Skin of body (tissue), 2 donors: ENCODE data around the gene GRIP2. TPM values are rescaled to one million over a fixed set of nuclear protein-coding genes. Genes with fewer than 3 reads are reported as not detected.

Experiments
- DNase-seq: peaks from one replicate; lab custom pipeline; 2025; lab: John Stamatoyannopoulos, UW
- total RNA-seq: library from RNA; depleted of rRNA; stranded (reverse); fragments of >200 nt; gene quantifications from one replicate; pipeline ENCODE4 v1.2.3, GENCODE V29; 2014

The GRIP2 gene
- total RNA-seq, 1 donor from 2014 or later = 2.4 TPM

DNA sequence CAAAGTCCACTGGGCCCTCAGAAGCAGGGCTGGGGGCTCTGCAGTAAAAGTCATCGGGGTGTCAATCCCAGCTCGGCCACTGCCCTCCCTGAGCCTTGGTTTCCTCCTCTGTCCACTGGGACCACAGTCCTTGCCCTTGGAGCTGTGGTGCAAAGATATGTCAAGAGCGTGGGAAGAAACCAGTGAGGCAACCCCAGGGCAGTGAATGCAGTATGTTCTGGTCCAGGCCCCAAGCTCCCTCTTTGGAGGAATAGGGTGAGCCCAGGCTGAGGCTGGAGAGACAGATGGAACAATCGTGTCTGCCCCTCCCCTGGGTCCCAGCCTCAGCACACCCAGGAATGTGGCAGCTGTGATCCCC, 779 bp downstream of the GRIP2 start:
- no peak for DNase-seq

GRCh38 chr3:14538451-14539088, 1.6 kb downstream of the GRIP2 start:
- DNase-seq = no peak

DNA sequence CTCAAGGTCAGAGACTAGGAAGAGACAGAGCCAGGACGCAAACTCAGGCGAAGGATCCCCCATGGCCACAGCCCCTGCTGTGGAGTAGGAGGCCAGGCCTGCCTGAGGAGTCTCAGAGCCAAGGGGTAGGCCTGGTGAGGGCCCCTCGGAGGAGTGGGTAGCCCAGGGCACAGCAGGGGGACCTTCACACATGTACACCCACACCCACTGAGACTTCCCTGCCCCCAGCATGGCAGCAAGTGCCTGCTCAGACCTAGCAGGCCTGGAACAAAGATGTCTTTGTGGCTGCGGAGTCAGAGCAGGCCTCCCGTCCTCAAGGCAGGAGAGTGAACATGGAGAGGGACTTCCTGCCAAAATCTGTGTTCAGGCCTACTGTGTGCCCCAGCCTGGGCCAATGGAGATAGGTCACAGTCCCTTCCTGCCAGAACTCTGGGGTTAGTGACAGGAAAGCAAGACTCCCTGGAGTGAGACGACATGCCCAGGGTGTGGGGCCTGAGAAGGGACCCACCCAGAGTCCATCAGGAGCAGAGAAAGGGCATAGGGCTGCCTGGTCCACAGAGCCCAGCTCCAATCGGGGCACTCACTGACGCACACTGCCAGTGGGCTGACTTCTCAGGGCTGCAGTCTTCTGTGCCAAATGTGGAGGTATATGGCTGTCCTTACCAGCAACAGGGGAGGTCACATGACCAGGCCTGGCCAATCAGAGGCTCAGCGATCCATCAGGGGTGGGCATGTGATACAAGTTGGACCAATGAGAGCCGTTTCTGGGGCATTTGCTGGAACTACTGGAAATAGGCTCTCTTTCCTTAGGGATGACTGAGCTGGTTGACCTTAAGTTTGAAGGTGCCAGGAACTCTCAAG, 2.3 kb downstream of the GRIP2 start:
- no peak for DNase-seq

GRCh38 chr3:14536837-14537589, 3.1 kb downstream of the GRIP2 start:
- no peak for DNase-seq

DNA sequence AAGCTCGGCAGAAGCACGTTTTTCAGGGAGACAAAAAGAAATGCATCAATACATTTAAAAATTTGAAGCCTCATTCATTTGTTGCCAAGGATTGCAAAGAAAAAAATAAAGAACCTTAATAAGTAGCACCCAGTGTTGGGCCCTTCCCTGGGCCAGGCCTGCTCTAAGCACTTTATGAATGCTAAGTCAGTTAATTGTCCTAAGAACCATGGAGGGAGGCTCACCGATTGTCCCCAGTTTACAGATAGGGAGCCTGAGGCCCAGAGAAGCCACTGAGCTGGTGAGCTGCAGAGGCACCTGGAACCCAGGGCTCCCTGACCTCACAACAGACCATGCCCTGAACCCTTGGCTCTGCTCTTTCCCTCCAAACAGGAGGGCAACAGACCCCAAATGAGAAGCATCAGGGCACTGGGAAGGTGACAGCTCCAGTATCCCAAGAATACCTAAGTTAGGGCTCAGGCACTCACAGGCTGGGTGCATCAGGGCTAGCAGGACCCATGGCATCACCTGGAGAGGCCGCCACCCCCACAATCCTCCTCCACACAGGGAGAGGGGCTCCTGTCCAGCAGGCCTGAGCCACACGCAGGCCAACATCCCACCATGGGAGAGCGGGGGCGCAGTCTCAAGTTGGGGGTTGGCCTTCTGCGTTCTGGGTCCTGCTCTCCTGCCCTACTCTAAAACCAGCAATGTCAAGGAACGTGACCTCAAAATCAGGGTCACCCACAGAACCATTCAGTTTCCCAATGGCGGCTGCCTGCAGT, 3.9 kb downstream of the GRIP2 start:
- DNase-seq = no peak

DNA sequence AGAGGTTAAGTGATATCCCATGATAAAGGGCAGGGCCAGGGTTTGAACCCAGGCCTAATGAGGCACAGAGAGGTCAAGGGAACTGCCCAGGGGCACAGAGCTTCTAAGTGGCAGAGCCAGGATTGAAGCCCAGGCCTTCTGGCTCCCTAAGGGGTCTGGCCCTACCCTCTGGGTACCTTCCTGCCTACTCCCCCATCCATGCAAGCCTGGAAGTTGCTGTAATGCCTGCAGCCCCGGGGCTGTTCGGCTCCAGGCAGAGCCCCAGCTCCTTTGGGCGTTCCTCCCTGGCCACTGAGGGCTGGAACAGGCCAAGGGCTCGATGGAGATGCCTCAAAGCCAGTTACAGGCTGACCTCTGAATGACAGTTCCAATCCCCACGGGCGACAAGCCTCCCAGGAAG, 4.5 kb downstream of the GRIP2 start:
- no peak for DNase-seq

GRCh38 chr3:14534516-14535191, 5.5 kb downstream of the GRIP2 start:
- no peak for DNase-seq

GRCh38 chr3:14533457-14533958, 6.6 kb downstream of the GRIP2 start:
- no peak for DNase-seq

DNA sequence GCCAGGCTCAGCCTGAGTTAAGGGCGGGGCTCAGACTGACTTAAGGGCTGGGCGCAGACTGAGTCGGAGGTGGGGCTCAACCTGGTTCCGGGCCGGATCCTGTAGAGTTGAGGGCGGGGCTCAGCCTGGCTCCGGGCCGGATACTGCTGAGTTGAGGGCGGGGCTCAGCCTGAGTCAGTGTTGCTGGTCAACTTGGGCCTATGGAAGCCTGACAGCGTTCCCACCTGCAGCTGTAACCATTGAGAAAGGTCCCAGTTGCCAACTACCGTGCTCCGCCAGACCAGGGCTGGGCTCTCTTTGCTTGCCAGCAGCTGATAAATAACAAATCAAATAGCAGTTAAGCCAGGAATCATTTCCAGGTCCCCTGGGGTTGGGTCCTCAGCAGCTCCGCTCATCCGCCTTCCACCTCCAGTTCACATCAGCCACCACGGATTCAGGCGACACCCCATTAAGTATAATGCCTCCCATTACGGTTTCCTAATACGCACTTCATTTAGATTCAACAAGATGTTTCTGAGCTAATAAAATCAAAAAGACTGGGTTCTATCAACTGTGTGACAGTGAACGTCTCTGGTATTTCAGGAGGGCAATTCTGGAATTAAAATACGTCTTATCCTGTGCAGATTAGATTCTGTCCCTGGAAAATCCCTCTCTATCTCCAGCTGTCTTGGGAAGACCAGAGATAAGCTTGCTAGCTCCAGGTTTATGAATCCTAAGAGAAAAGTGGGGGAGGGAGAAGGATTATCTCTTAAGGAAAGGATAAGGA, 7.3 kb downstream of the GRIP2 start:
- no peak for DNase-seq

DNA sequence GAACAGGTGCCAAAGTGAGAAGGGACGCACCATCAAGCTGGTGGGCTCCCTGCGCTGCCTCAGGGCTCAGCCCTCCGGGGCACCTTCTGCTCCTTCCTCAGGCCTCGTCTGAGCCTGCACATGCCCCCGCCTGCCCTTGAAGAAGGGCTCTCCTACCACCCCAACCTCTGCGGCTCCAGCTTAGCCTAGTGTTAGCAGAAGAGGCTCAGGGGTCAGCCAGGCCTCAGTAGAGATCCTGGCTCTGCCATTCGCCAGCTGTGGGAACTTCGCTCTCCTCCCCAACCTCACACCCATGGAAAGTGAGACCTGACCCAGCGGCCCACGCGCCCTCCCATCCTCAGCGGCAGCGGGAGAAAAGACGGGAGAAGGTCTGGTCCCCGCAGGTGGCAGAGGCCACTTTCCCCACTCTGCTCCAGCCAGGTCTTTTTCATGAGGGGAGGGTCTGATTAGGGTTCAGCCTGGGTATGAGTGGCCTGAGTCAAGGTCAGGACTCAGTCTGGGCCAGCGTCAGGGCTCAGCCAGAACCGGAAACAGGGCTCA, 8.2 kb downstream of the GRIP2 start:
- no peak for DNase-seq

DNA sequence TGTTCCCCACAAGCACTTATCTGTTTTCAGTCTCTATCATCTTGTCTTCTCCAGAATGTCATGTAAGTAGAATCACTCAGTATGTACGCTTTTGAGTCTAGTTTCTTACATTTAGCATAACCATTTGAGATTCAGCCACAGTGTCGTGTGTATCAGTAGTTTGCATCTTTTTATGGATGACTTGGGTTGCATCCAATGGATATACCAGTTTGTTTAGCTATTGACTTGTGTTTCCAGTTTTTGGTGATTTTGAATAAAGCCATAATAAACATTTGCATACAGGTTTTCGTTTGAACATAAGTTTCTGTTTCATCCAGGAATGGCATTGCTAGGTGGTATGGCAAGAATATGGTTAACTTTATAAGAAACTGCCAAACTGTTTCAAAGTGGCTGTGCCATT, 12.1 kb downstream of the GRIP2 start:
- no peak for DNase-seq

- peak; percentile 15 for DNase-seq
Measured at GRCh38 chr3:14525685-14526631, 14.2 kb downstream of the GRIP2 start.

GRCh38 chr3:14524920-14525660, 15.1 kb downstream of the GRIP2 start:
- DNase-seq = no peak

DNA sequence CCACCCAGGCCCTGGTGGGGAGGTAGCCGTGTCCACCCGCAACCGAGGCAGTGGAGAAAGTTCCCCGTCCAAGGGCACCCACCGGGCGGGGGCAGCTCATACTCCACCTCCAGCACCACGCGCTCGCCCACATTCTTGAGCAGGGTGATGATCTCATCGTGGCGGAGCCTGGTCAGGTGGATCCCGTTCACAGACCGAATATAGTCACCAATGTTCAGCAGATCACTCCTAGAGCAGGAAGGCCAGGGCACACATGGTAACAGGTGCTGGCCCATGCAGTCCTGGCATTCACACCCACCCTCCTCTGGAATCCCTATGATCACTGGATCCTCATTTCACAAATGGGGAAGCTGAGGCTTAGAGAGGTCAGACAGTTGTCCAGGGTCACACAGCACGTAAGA, 15.8 kb downstream of the GRIP2 start:
- no peak for DNase-seq

DNA sequence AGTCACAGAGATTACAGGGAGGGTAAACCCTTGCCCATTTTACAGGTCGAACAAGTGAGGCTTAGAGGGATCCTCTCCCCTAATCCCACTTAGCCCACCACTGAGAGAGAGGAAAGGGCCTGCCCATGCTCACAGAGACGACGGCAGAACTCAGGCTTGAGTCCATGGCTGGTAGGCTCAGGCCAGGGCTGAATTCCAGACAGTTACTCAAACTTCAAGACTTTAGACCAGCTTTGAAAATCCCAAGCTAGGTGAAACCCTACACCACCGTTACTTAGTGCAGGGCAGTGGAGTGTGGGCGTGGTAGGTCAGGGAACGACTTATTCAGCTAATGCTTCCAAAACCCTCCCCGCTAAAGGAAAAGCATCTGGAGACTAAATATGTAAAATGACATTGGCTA, 16.4 kb downstream of the GRIP2 start:
- no peak for DNase-seq

DNA sequence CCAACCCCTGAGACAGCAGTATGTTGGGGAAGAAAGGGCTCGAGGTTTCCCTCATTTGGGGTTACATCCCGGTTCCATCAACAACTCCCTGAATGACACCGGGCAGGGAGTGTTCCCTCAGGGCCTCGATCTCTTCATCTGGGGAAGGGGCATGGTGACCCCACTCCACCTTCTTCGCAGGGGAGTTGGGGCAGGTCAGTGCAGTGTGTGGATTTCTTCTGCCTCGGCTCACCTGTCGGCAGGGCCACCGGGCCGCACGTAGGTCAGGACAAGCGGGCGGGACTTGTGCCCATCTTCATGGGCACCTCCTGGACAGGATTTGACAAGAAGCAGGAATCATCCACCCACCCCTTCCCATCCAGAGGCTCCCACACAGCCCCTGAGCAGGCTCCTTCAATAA, 17.4 kb downstream of the GRIP2 start:
- DNase-seq = no peak

DNA sequence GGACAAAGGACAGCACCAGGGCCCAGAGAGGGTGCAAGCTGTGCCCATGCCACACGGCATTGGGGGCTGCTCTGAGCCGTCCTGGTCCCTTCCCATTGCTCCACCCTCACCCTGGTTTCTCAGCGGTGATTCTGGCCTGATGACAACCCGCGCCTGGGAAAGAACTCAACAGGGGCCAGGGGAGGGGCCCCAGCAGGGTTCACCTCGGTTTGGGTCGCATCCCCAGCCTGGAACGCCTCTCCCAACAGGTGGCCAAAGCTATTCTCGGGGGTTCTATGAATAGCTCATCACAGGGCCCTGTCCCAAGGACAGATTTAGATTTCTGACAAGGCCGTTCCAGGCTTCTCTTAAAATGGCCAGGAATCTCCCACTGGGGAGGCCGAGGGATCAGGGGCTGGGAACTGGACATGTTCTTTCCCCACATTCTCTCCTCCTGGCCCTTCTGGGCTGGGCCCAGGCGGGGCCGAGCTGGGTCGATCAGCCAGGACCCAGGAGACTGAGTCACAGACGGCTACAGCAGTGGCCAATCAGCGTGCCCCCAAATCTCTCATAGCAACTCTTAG, 17.9 kb downstream of the GRIP2 start:
- no peak for DNase-seq

DNA sequence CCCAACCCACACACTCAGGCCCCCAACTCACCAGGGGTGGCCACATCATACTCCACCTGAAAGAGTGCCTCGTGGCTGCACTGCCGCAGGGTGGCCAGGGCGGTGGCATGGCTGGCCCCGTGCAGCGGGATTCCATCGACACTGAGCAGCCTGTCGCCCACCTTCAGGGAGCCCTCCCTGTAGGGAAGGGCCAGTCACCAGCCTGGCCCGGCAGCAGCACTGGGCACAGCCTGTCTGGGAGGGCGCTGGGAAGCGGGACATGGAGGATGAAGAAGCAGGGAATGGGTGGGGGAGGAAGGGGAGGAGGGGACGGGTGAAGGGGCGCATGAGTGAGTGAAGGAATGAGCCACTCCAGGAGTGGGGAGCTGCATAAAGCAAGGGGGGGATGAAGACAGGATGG, 18.5 kb downstream of the GRIP2 start:
- DNase-seq = no peak
